Measurements from ENCODE around the gene SH3RF3. TPM values are rescaled to one million over a fixed set of nuclear protein-coding genes. Genes with fewer than 3 reads are reported as not detected.

SH3RF3 gene
- polyA plus RNA-seq, 1 of the 3 experiments (the other 2 are of a cell fraction), result 1.9 TPM

DNA sequence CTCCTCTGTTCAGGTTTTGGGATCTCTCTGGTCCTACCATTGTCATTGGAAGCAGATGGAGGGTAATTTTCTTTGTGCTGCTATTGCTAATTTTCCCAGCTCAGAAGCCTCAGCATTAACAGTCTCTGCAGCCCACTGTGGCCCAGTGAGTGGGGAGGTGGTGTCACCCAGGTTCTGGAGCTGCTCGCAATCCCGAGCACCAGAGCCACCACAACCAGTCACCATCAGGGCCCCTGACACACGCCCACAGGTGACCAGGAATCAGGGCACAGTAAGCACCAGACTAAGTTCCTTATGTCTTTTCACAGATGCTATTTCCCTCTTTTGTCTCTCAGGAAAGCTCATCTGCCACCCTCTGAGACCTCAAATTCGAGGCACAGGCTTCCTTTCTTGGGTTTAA, 396.8 kb downstream of the SH3RF3 start:
- Histone ChIP-seq H4K20me1 (ENCODE audit: insufficient read depth) (no peaks in the 10 kb centered on the region), H3K36me3 (replicated peaks in 1 of 2; ENCODE audit: control insufficient read depth in 1 of 2, insufficient read depth in 2 of 2, low read length in 1 of 2) (no peaks in the 10 kb centered on the region), H3K79me2 (ENCODE audit: insufficient read depth) (no peaks in the 10 kb centered on the region), H2AFZ (ENCODE audit: low read depth) (no peak overlapping the region), H3K9me2 (no peaks in the 10 kb centered on the region), H3K4me3 (ENCODE audit: low read depth in 2 of 2, low read length in 1 of 2) (no peak overlapping the region), H3K27ac (ENCODE audit: low read depth in 2 of 2, low read length in 1 of 2) (no peak overlapping the region), H3K9ac (no peak overlapping the region), H3K4me1 (ENCODE audit: control insufficient read depth in 1 of 2, insufficient read depth in 2 of 2, low read depth in 1 of 2, low read length in 1 of 2) (no peaks in the 10 kb centered on the region), H3K9me3 (no peaks in the 10 kb centered on the region), H3K4me2 (no peak overlapping the region), H3K27me3 (ENCODE audit: insufficient read depth) (no peaks in the 10 kb centered on the region), H3F3A (replicated peaks; ENCODE audit: insufficient read depth) (no peaks in the 10 kb centered on the region)
- WGBS (ENCODE audit: low lambda C conversion rate), result 69% methylated on average over 4 of the region's 4 CpGs
- no peak for DNase-seq
- no peak for TF ChIP-seq FOSL2 (IDR thresholded peaks at IDR 0.05; ENCODE audit: borderline replicate concordance, low read depth)
- TF ChIP-seq, protein P1, sequence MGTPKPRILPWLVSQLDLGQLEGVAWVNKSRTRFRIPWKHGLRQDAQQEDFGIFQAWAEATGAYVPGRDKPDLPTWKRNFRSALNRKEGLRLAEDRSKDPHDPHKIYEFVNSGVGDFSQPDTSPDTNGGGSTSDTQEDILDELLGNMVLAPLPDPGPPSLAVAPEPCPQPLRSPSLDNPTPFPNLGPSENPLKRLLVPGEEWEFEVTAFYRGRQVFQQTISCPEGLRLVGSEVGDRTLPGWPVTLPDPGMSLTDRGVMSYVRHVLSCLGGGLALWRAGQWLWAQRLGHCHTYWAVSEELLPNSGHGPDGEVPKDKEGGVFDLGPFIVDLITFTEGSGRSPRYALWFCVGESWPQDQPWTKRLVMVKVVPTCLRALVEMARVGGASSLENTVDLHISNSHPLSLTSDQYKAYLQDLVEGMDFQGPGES (IDR thresholded peaks at IDR 0.05; ENCODE audit: low read depth, low read length), result no peak
- TF ChIP-seq, protein P2, sequence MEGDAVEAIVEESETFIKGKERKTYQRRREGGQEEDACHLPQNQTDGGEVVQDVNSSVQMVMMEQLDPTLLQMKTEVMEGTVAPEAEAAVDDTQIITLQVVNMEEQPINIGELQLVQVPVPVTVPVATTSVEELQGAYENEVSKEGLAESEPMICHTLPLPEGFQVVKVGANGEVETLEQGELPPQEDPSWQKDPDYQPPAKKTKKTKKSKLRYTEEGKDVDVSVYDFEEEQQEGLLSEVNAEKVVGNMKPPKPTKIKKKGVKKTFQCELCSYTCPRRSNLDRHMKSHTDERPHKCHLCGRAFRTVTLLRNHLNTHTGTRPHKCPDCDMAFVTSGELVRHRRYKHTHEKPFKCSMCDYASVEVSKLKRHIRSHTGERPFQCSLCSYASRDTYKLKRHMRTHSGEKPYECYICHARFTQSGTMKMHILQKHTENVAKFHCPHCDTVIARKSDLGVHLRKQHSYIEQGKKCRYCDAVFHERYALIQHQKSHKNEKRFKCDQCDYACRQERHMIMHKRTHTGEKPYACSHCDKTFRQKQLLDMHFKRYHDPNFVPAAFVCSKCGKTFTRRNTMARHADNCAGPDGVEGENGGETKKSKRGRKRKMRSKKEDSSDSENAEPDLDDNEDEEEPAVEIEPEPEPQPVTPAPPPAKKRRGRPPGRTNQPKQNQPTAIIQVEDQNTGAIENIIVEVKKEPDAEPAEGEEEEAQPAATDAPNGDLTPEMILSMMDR (IDR thresholded peaks at IDR 0.05), result no peak
- CTCF ChIA-PET, result interaction anchor here (3.3 to 12.4 kb wide), 2 partner anchors 16 to 20 kb away, joined by 11 to 89 read pairs; no protein-coding TSS in a partner anchor
- POLR2A ChIA-PET, result no interaction called here

DNA sequence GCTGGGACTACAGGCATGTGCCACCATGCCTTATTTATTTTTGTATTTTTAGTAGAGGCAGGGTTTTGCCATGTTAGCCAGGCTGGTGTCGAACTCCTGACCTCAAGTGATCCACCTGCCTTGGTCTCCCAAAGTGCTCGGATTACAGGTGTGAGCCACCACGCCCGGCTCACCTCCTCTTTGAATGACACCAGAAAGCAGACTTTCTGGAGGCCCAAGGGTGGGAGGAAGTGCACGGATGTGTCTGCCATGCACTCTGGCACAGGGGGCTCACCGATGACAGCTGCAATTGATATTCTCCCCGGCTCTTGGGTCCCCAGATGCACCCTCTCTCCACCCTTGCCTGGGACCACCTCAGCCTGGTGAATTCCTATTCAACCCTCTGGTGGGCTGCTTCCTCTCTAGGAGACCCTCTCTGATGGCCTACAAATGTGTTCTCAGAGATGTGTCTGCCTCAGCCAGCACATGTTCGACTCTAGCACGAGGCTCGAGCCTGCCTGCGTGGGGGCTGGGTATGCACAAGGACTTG, 397.5 kb downstream of the SH3RF3 start:
- no peaks in the 10 kb centered on the region for H3K9me3 ChIP-seq
- no peak for DNase-seq
- H3K4me3 ChIP-seq (ENCODE audit: low read depth in 2 of 2, low read length in 1 of 2), result no peak overlapping the region
- ChIA-PET POLR2A (no interaction called here), CTCF (interaction anchor here (3.3 to 12.4 kb wide), 2 partner anchors 16 to 19 kb away, joined by 11 to 89 read pairs; no protein-coding TSS in a partner anchor)
- 79% methylated on average over 11 of the region's 11 CpGs for WGBS (ENCODE audit: low lambda C conversion rate)
- H3K4me1 ChIP-seq (ENCODE audit: control insufficient read depth in 1 of 2, insufficient read depth in 2 of 2, low read depth in 1 of 2, low read length in 1 of 2), result no peaks in the 10 kb centered on the region
- H4K20me1 ChIP-seq (ENCODE audit: insufficient read depth), result no peaks in the 10 kb centered on the region
- H3K36me3 ChIP-seq (replicated peaks in 1 of 2; ENCODE audit: control insufficient read depth in 1 of 2, insufficient read depth in 2 of 2, low read length in 1 of 2), result no peaks in the 10 kb centered on the region
- H3K9me2 ChIP-seq, result no peaks in the 10 kb centered on the region
- no peaks in the 10 kb centered on the region for H3K79me2 ChIP-seq (ENCODE audit: insufficient read depth)
- H3K27me3 ChIP-seq (ENCODE audit: insufficient read depth), result no peaks in the 10 kb centered on the region
- H3K27ac ChIP-seq (ENCODE audit: low read depth in 2 of 2, low read length in 1 of 2), result no peak overlapping the region
- no peak overlapping the region for H3K9ac ChIP-seq
- no peak overlapping the region for H3K4me2 ChIP-seq
- no peak overlapping the region for H2AFZ ChIP-seq (ENCODE audit: low read depth)
- H3F3A ChIP-seq (replicated peaks; ENCODE audit: insufficient read depth), result no peaks in the 10 kb centered on the region
- TF ChIP-seq FOXM1 (IDR thresholded peaks at IDR 0.05; ENCODE audit: low read depth) (no peak), YY1 (IDR thresholded peaks at IDR 0.05; ENCODE audit: low read depth) (no peak), CHD2 (IDR thresholded peaks at IDR 0.05; ENCODE audit: low read length, partially characterized antibody) (no peak), TEAD4 (IDR thresholded peaks at IDR 0.05; ENCODE audit: borderline replicate concordance, insufficient read depth) (no peak), JUND (IDR thresholded peaks at IDR 0.05) (no peak), NFIC (IDR thresholded peaks at IDR 0.05; ENCODE audit: borderline replicate concordance) (no peak), ELF1 (IDR thresholded peaks at IDR 0.05) (no peak), TAF1 (IDR thresholded peaks at IDR 0.05; ENCODE audit: borderline replicate concordance, low read depth, low read length) (no peak), SIN3A (IDR thresholded peaks at IDR 0.05; ENCODE audit: borderline replicate concordance, low read depth, low read length) (no peak)
- TF ChIP-seq, protein P3, sequence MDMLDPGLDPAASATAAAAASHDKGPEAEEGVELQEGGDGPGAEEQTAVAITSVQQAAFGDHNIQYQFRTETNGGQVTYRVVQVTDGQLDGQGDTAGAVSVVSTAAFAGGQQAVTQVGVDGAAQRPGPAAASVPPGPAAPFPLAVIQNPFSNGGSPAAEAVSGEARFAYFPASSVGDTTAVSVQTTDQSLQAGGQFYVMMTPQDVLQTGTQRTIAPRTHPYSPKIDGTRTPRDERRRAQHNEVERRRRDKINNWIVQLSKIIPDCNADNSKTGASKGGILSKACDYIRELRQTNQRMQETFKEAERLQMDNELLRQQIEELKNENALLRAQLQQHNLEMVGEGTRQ (IDR thresholded peaks at IDR 0.05; ENCODE audit: borderline replicate concordance, low read depth, low read length), result no peak
- TF ChIP-seq, protein P4, sequence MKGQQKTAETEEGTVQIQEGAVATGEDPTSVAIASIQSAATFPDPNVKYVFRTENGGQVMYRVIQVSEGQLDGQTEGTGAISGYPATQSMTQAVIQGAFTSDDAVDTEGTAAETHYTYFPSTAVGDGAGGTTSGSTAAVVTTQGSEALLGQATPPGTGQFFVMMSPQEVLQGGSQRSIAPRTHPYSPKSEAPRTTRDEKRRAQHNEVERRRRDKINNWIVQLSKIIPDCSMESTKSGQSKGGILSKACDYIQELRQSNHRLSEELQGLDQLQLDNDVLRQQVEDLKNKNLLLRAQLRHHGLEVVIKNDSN (IDR thresholded peaks at IDR 0.05; ENCODE audit: borderline replicate concordance, low read depth), result no peak
- TF ChIP-seq, protein P5, sequence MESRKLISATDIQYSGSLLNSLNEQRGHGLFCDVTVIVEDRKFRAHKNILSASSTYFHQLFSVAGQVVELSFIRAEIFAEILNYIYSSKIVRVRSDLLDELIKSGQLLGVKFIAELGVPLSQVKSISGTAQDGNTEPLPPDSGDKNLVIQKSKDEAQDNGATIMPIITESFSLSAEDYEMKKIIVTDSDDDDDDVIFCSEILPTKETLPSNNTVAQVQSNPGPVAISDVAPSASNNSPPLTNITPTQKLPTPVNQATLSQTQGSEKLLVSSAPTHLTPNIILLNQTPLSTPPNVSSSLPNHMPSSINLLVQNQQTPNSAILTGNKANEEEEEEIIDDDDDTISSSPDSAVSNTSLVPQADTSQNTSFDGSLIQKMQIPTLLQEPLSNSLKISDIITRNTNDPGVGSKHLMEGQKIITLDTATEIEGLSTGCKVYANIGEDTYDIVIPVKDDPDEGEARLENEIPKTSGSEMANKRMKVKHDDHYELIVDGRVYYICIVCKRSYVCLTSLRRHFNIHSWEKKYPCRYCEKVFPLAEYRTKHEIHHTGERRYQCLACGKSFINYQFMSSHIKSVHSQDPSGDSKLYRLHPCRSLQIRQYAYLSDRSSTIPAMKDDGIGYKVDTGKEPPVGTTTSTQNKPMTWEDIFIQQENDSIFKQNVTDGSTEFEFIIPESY (IDR thresholded peaks at IDR 0.05; ENCODE audit: borderline replicate concordance, low read depth), result no peak
- TF ChIP-seq, protein P6, sequence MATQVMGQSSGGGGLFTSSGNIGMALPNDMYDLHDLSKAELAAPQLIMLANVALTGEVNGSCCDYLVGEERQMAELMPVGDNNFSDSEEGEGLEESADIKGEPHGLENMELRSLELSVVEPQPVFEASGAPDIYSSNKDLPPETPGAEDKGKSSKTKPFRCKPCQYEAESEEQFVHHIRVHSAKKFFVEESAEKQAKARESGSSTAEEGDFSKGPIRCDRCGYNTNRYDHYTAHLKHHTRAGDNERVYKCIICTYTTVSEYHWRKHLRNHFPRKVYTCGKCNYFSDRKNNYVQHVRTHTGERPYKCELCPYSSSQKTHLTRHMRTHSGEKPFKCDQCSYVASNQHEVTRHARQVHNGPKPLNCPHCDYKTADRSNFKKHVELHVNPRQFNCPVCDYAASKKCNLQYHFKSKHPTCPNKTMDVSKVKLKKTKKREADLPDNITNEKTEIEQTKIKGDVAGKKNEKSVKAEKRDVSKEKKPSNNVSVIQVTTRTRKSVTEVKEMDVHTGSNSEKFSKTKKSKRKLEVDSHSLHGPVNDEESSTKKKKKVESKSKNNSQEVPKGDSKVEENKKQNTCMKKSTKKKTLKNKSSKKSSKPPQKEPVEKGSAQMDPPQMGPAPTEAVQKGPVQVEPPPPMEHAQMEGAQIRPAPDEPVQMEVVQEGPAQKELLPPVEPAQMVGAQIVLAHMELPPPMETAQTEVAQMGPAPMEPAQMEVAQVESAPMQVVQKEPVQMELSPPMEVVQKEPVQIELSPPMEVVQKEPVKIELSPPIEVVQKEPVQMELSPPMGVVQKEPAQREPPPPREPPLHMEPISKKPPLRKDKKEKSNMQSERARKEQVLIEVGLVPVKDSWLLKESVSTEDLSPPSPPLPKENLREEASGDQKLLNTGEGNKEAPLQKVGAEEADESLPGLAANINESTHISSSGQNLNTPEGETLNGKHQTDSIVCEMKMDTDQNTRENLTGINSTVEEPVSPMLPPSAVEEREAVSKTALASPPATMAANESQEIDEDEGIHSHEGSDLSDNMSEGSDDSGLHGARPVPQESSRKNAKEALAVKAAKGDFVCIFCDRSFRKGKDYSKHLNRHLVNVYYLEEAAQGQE (IDR thresholded peaks at IDR 0.05; ENCODE audit: low read depth, low read length), result no peak

Data from SK-N-SH (cell line).